Colon (tissue), 2 donors: ENCODE data around the gene HOXD3.

Experiments used
- FAIRE-seq: peaks from 2 replicates; lab custom pipeline; 2012; peaks lifted over from hg19 to GRCh38; lab: Jason Lieb, UNC
- donor health status: control.
- donor health status: control.

Gene HOXD3

DNA sequence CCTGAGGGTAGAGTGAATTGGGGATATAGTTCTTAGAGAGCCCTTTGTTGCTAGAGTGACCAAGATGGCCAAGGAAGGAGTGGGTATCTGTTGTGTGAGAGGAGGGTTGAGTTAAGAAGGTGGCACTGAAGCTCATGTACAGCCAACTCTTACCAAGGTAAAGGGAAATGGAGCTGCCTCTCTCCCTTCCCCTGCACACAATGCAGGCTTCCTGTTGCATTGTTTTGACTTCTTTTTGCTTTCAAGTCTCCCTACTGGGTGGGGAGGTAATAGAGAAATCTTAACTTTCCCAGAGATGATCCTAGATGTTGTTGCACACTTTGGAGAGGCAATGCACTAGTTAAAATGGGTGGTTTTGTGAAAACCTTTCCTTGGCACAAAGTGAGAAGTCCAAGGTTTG, 55.2 kb downstream of the HOXD3 start:
- FAIRE-seq = no peak

DNA sequence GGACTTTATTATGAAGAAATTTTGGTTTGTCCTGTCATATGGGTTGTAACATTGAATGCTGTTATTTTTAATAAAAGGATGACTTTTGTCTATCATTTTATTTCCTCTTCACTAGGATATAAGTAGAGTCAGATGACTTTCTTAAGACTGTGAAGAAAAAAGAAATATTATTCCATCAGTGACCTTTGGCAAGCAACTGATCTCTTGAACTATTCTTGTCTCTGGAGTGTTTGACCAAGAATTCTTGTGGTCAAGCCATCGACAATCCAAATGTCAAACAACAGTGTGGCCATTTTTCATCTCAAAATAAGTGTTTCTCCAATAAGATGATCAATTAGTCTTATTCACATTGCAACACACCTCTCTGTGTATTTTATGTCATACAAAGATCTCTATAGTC, 56.3 kb downstream of the HOXD3 start:
- FAIRE-seq = no peak
